K562 (cell line): Measurements from ENCODE around the gene ZCRB1. TPM values are rescaled to one million over a fixed set of nuclear protein-coding genes. Genes with fewer than 3 reads are reported as not detected.
A peak's percentile ranks its signal among the peaks of the same experiment; 100 is the strongest.

ENCODE experiments used
- BCL6 ChIP-seq: fragments of 250-450 bp; sonication (Bioruptor Pico); IDR thresholded peaks from 2 replicates; pipeline ENCODE4 v1.4.0; 2020
- CBFB ChIP-seq: sonication (generic); formaldehyde crosslinking; IDR thresholded peaks from 2 replicates; pipeline ENCODE4 v1.4.0; 2020; ENCODE audit warnings: mild to moderate bottlenecking, missing genetic modification reagents
- CC2D1A ChIP-seq: fragments of 450-650 bp; IDR thresholded peaks from 2 replicates; pipeline ENCODE4 v1.6.1; 2017; ENCODE audit warnings: mild to moderate bottlenecking
- CREB5 ChIP-seq: fragments of 250-450 bp; sonication (Bioruptor Pico); IDR thresholded peaks from 2 replicates; pipeline ENCODE4 v1.5.0; 2020; ENCODE audit warnings: mild to moderate bottlenecking
- E2F6 ChIP-seq, 2 experiments: IDR thresholded peaks; 2 replicates each; pipeline ENCODE4 v1.6.1; 2011; ENCODE audit warnings: borderline replicate concordance in 1 of 2, control low read depth in 1 of 2, low read depth in 1 of 2, low read length in 1 of 2, mild to moderate bottlenecking in 1 of 2, mixed read lengths in 1 of 2, moderate library complexity in 1 of 2; ENCODE audit not compliant: insufficient read depth in 1 of 2, insufficient read length in 1 of 2, poor library complexity in 1 of 2, severe bottlenecking in 1 of 2; ENCODE audit errors: extremely low read depth in 1 of 2
- EHMT2 ChIP-seq: fragments of 450-650 bp; IDR thresholded peaks from 2 replicates; pipeline ENCODE4 v1.6.1; 2018; ENCODE audit warnings: antibody characterized with exemption
- FOXM1 ChIP-seq, 2 experiments: fragments of 450-650 bp in 1 of 2; sonication (generic) in 1 of 2; formaldehyde crosslinking in 1 of 2; IDR thresholded peaks; 2 replicates each; pipeline versions ENCODE4 v1.6.1 to v1.9.0; 2017 to 2022; ENCODE audit warnings: low read depth in 2 of 2, mild to moderate bottlenecking in 2 of 2, missing genetic modification reagents in 1 of 2, moderate library complexity in 1 of 2
- HDAC6 ChIP-seq: IDR thresholded peaks from 2 replicates; pipeline ENCODE4 v1.6.1; 2012; ENCODE audit warnings: low read depth, mild to moderate bottlenecking, control low read depth, inconsistent platforms, low read length, moderate library complexity
- KHSRP ChIP-seq: fragments of 450-650 bp; IDR thresholded peaks from 2 replicates; pipeline ENCODE4 v1.6.1; 2017
- KLF10 ChIP-seq: fragments of 250-450 bp; sonication (Bioruptor Pico); IDR thresholded peaks from 2 replicates; pipeline ENCODE4 v1.6.1; 2021; ENCODE audit warnings: matching md5 sums
- NFIC ChIP-seq: fragments of 450-650 bp; IDR thresholded peaks from 2 replicates; pipeline ENCODE4 v1.6.1; 2017; ENCODE audit warnings: mild to moderate bottlenecking, inconsistent platforms
- PHTF2 ChIP-seq: fragments of 250-450 bp; sonication (Bioruptor Pico); IDR thresholded peaks from 2 replicates; pipeline ENCODE4 v1.5.0; 2021; ENCODE audit warnings: mild to moderate bottlenecking
- POLR2G ChIP-seq: fragments of 200-400 bp; formaldehyde crosslinking; IDR thresholded peaks from 2 replicates; pipeline ENCODE4 v1.6.1; 2017; ENCODE audit warnings: low read depth, mild to moderate bottlenecking, antibody characterized with exemption, low read length, moderate library complexity
- RHOXF2B ChIP-seq: fragments of 250-450 bp; sonication (Bioruptor Pico); conservative IDR thresholded peaks from 2 replicates; pipeline ENCODE4 v1.5.1; 2021
- SFPQ ChIP-seq: fragments of 200-400 bp; formaldehyde crosslinking; IDR thresholded peaks from 2 replicates; pipeline ENCODE4 v1.6.1; 2017; ENCODE audit warnings: mild to moderate bottlenecking, low read depth, low read length, moderate library complexity
- STAG1 ChIP-seq: sonication (generic); formaldehyde crosslinking; IDR thresholded peaks from 2 replicates; pipeline ENCODE4 v1.5.0; 2020; ENCODE audit warnings: missing genetic modification reagents, borderline replicate concordance
- TRIM25 ChIP-seq: fragments of 450-650 bp; IDR thresholded peaks from 2 replicates; pipeline ENCODE4 v1.7.0; 2016; ENCODE audit warnings: borderline replicate concordance
- XRCC3 ChIP-seq: fragments of 450-650 bp; IDR thresholded peaks from 2 replicates; pipeline ENCODE4 v1.6.1; 2017; ENCODE audit warnings: mild to moderate bottlenecking, moderate library complexity
- ZEB2 ChIP-seq: fragments of 450-650 bp; IDR thresholded peaks from 2 replicates; pipeline ENCODE4 v1.6.1; 2016
- ZHX1 ChIP-seq: fragments of 150-350 bp; conservative IDR thresholded peaks from 2 replicates; pipeline ENCODE4 v1.6.1; 2014; ENCODE audit warnings: low read length
- ZKSCAN8 ChIP-seq: fragments of 200-800 bp; sonication (Bioruptor generic); IDR thresholded peaks from 2 replicates; pipeline ENCODE4 v1.6.1; 2016; ENCODE audit warnings: missing genetic modification characterization, missing compliant biosample characterization
- ZNF696 ChIP-seq: fragments of 250-450 bp; sonication (Bioruptor Pico); conservative IDR thresholded peaks from 2 replicates; pipeline ENCODE4 v1.4.0; 2020; ENCODE audit warnings: mild to moderate bottlenecking, moderate library complexity
- polyA plus RNA-seq, 8 experiments: library from polyadenylated mRNA; depleted of rRNA in 4 of 8; stranded (reverse) in 5 of 8; unstranded in 3 of 8; fragments of >200 nt; fragmentation: Nextera tagmentation in 2 of 8; fragmentation: Illumina TruSeq in 1 of 8; extraction: Ambion mirVana in 2 of 8; extraction: Trizol in 1 of 8; gene quantifications; 2 replicates each; pipeline versions ENCODE4 v1.2.1 to v1.2.3, GENCODE V29; 2011 to 2014; ENCODE audit warnings: inconsistent platforms in 1 of 8, missing spikeins in 1 of 8
- total RNA-seq, 7 experiments: library from RNA; depleted of rRNA in 6 of 7; stranded (reverse); fragments of >200 nt in 6 of 7; fragmentation: Illumina TruSeq in 2 of 7; extraction: Trizol in 2 of 7; gene quantifications; 2 replicates each; pipeline versions ENCODE4 v1.2.1 to v1.2.3, GENCODE V29; 2011 to 2021; ENCODE audit warnings: low replicate concordance in 1 of 7

ZCRB1 gene
- total and polyA plus RNA-seq, 9 of the 15 experiments (the other 6 are each of a cell fraction or from before 2014, with no cell fraction given) = 36.0 to 102 (median 51.0) TPM

- TF ChIP-seq E2F6 (IDR thresholded peaks at IDR 0.05; ENCODE audit: borderline replicate concordance in 1 of 2, extremely low read depth in 1 of 2, insufficient read depth in 1 of 2, insufficient read length in 1 of 2, low read depth in 1 of 2, low read length in 1 of 2, poor library complexity in 1 of 2, severe bottlenecking in 1 of 2) (no peak), SFPQ (no peak), NFIC (no peak), EHMT2 (peak; percentile 29; the same call in 1 of the 2 replicates), ZHX1 (no peak), CBFB (CRISPR knock-in tag) (no peak), KLF10 (no peak), ZEB2 (no peak), POLR2G (no peak), PHTF2 (CRISPR knock-in tag) (no peak), HDAC6 (no peak), KHSRP (no peak), RHOXF2B (no peak), ZNF696 (CRISPR knock-in tag) (no peak), ZKSCAN8 (CRISPR knock-in tag) (no peak), STAG1 (CRISPR knock-in tag) (no peak), BCL6 (CRISPR knock-in tag) (no peak), FOXM1 (IDR thresholded peaks at IDR 0.05; ENCODE audit: low read depth) (no peak), FOXM1 (CRISPR knock-in tag; IDR thresholded peaks at IDR 0.05; ENCODE audit: low read depth) (no peak), XRCC3 (no peak), TRIM25 (no peak), CREB5 (CRISPR knock-in tag) (no peak), CC2D1A (no peak)
Observed at GRCh38 chr12:42338280-42338679, 12.4 kb upstream of the ZCRB1 start (continued).
